Activated CD4-positive, CD25-positive, alpha-beta regulatory T cell treated with anti-CD3 and anti-CD28 coated beads, Interleukin-2, amount 50 U/mL, for 16 hours (primary cell): Measurements from ENCODE around the gene RHBG.
"Not testable (repeated sequence)": the region's sequence is repeated elsewhere in the genome, so short reads cannot be mapped to it uniquely, and the experiment has no call there.

Source experiments
- DNase-seq: peaks from one replicate; pipeline ENCODE4 v3.0.0-alpha.2; 2020; ENCODE audit warnings: low read depth, low spot score

Gene RHBG

GRCh38 chr1:156360534-156360933 is 8.5 kb upstream of the RHBG start:
- no peak for DNase-seq

- DNase-seq: no peak
Observed at GRCh38 chr1:156365754-156366153, 3.3 kb upstream of the RHBG start.

- DNase-seq: no peak
Observed at GRCh38 chr1:156366378-156367166, 2.4 kb upstream of the RHBG start.

- DNase-seq: no peak
Observed at GRCh38 chr1:156367383-156368156, 1.4 kb upstream of the RHBG start.

GRCh38 chr1:156368157-156368658 is 803 bp upstream of the RHBG start:
- no peak for DNase-seq

GRCh38 chr1:156369685-156370286 is 775 bp downstream of the RHBG start:
- not testable (repeated sequence) for DNase-seq

- DNase-seq: no peak
Observed at GRCh38 chr1:156371553-156372264, 2.7 kb downstream of the RHBG start.

- no peak for DNase-seq
Observed at GRCh38 chr1:156372265-156372586, 3.2 kb downstream of the RHBG start.

- DNase-seq: no peak
Observed at GRCh38 chr1:156372876-156373275, 3.9 kb downstream of the RHBG start.

GRCh38 chr1:156373546-156373945 is 4.5 kb downstream of the RHBG start:
- DNase-seq: no peak

GRCh38 chr1:156376146-156376545 is 7.1 kb downstream of the RHBG start:
- no peak for DNase-seq

GRCh38 chr1:156376958-156377919 is 8.2 kb downstream of the RHBG start:
- DNase-seq: no peak

GRCh38 chr1:156378557-156378956 is 9.5 kb downstream of the RHBG start:
- DNase-seq: no peak

- no peak for DNase-seq
Observed at GRCh38 chr1:156379420-156380165, 10.6 kb downstream of the RHBG start.

- DNase-seq: no peak
Observed at GRCh38 chr1:156382561-156382960, 13.6 kb downstream of the RHBG start.

GRCh38 chr1:156383023-156383422 is 14.0 kb downstream of the RHBG start:
- peak; percentile 27 for DNase-seq

- DNase-seq: no peak
Observed at GRCh38 chr1:156384007-156384406, 15.0 kb downstream of the RHBG start.

- no peak for DNase-seq
Observed at GRCh38 chr1:156384658-156385057, 15.6 kb downstream of the RHBG start.

- peak; percentile 75 for DNase-seq
Observed at GRCh38 chr1:156385534-156386031, 16.6 kb downstream of the RHBG start.
